WTC11 (cell line): ENCODE data around the gene MTG1. TPM values are rescaled to one million over a fixed set of nuclear protein-coding genes. Genes with fewer than 3 reads are reported as not detected.

Experiments
- ATAC-seq: fragments of 200-7000 bp; cut with Tn5 transposase; 2 replicates; pipeline ENCODE4 v1.10.0; 2021; ENCODE audit warnings: mild to moderate bottlenecking, moderate library complexity
- CTCF ChIA-PET: fragments of 300-600 bp; sonication (Branson Sonifier 250); formaldehyde crosslinking; loops from one replicate; lab custom pipeline; 2021; ENCODE audit warnings: antibody characterized with exemption; lab: Charles Lee
- POLR2A ChIA-PET: fragments of 350-600 bp; sonication (Branson Sonifier 250); formaldehyde crosslinking; loops from one replicate; lab custom pipeline; 2021; ENCODE audit warnings: antibody characterized with exemption; lab: Charles Lee
- DNase-seq: peaks from one replicate; pipeline ENCODE4 v3.0.0; 2021; ENCODE audit warnings: low spot score
- H3K27ac Mint-ChIP-seq: 2 replicates; pipeline ENCODE4 v1.8.0; 2021; ENCODE audit warnings: mixed read lengths
- H3K27me3 Mint-ChIP-seq: 2 replicates; pipeline ENCODE4 v1.8.0; 2021; ENCODE audit warnings: low read depth, mild to moderate bottlenecking, moderate library complexity, mixed read lengths
- H3K36me3 Mint-ChIP-seq: 2 replicates; pipeline ENCODE4 v1.8.0; 2021; ENCODE audit warnings: mixed read lengths
- H3K4me1 Mint-ChIP-seq: 2 replicates; pipeline ENCODE4 v1.8.0; 2022; ENCODE audit warnings: mixed read lengths
- H3K4me3 Mint-ChIP-seq: 2 replicates; pipeline ENCODE4 v1.8.0; 2021; ENCODE audit warnings: mild to moderate bottlenecking, moderate library complexity, mixed read lengths
- H3K9me3 Mint-ChIP-seq: 2 replicates; pipeline ENCODE4 v1.8.0; 2021; ENCODE audit warnings: mixed read lengths
- ESRRA ChIP-seq: sonication (generic); formaldehyde crosslinking; IDR thresholded peaks from 2 replicates; pipeline ENCODE4 v1.8.1; 2022; ENCODE audit warnings: mild to moderate bottlenecking, missing genetic modification reagents, borderline replicate concordance
- FOXJ3 ChIP-seq: sonication (generic); formaldehyde crosslinking; IDR thresholded peaks from 2 replicates; pipeline ENCODE4 v1.9.0; 2021; ENCODE audit warnings: missing genetic modification reagents, mild to moderate bottlenecking, borderline replicate concordance
- JAZF1 ChIP-seq: fragments of 250-450 bp; sonication (Bioruptor Pico); IDR thresholded peaks from 2 replicates; pipeline ENCODE4 v1.9.0; 2021; ENCODE audit warnings: moderate library complexity, mild to moderate bottlenecking, inconsistent platforms
- NR3C1 ChIP-seq: sonication (generic); formaldehyde crosslinking; conservative IDR thresholded peaks from 2 replicates; pipeline ENCODE4 v1.8.1; 2023; ENCODE audit warnings: low read depth, mild to moderate bottlenecking, missing genetic modification reagents
- OVOL2 ChIP-seq: fragments of 250-450 bp; sonication (Bioruptor Pico); IDR thresholded peaks from 2 replicates; pipeline ENCODE4 v1.9.0; 2021; ENCODE audit warnings: mild to moderate bottlenecking, borderline replicate concordance
- SMAD3 ChIP-seq: sonication (generic); formaldehyde crosslinking; IDR thresholded peaks from 2 replicates; pipeline ENCODE4 v1.8.0; 2022; ENCODE audit warnings: missing genetic modification reagents, mild to moderate bottlenecking, borderline replicate concordance
- SP1 ChIP-seq: sonication (generic); formaldehyde crosslinking; conservative IDR thresholded peaks from 2 replicates; pipeline ENCODE4 v1.8.1; 2022; ENCODE audit warnings: missing genetic modification reagents
- TEAD4 ChIP-seq: sonication (generic); formaldehyde crosslinking; IDR thresholded peaks from 2 replicates; pipeline ENCODE4 v1.8.0; 2022; ENCODE audit warnings: mild to moderate bottlenecking, missing genetic modification reagents
- ZBTB21 ChIP-seq: sonication (generic); formaldehyde crosslinking; IDR thresholded peaks from 2 replicates; pipeline ENCODE4 v1.8.1; 2023; ENCODE audit warnings: mild to moderate bottlenecking, missing genetic modification reagents, borderline replicate concordance
- ZNF396 ChIP-seq: fragments of 250-450 bp; sonication (Bioruptor Pico); IDR thresholded peaks from 2 replicates; pipeline ENCODE4 v1.8.0; 2021; ENCODE audit warnings: mild to moderate bottlenecking, moderate library complexity, borderline replicate concordance
- ZNF416 ChIP-seq: fragments of 250-450 bp; sonication (Bioruptor Pico); IDR thresholded peaks from 2 replicates; pipeline ENCODE4 v1.9.0; 2021; ENCODE audit warnings: mild to moderate bottlenecking, inconsistent platforms
- total RNA-seq: library from RNA; stranded (reverse); gene quantifications from 3 replicates; pipeline ENCODE4 v1.2.3, GENCODE V29; 2021
- TF ChIP-seq, protein P1 (sequence below): sonication (generic); formaldehyde crosslinking; IDR thresholded peaks from 2 replicates; pipeline ENCODE4 v1.8.0; 2023; ENCODE audit warnings: mild to moderate bottlenecking, missing genetic modification reagents
- TF ChIP-seq, protein P2 (sequence below): sonication (generic); formaldehyde crosslinking; IDR thresholded peaks from 2 replicates; pipeline ENCODE4 v1.8.1; 2022; ENCODE audit warnings: mild to moderate bottlenecking, moderate library complexity, missing genetic modification reagents
- TF ChIP-seq, protein P3 (sequence below): sonication (generic); formaldehyde crosslinking; IDR thresholded peaks from 2 replicates; pipeline ENCODE4 v1.8.1; 2023; ENCODE audit warnings: mild to moderate bottlenecking, missing genetic modification reagents, borderline replicate concordance
- TF ChIP-seq, protein P4 (sequence below): fragments of 250-450 bp; sonication (Bioruptor Pico); IDR thresholded peaks from 2 replicates; pipeline ENCODE4 v1.9.0; 2021; ENCODE audit warnings: mild to moderate bottlenecking
- TF ChIP-seq, protein P5 (sequence below): sonication (generic); formaldehyde crosslinking; IDR thresholded peaks from 2 replicates; pipeline ENCODE4 v1.8.1; 2023; ENCODE audit warnings: mild to moderate bottlenecking, missing genetic modification reagents, moderate library complexity

Gene MTG1
- total RNA-seq, 1 experiment from 2014 or later, result 63.0 TPM

DNA sequence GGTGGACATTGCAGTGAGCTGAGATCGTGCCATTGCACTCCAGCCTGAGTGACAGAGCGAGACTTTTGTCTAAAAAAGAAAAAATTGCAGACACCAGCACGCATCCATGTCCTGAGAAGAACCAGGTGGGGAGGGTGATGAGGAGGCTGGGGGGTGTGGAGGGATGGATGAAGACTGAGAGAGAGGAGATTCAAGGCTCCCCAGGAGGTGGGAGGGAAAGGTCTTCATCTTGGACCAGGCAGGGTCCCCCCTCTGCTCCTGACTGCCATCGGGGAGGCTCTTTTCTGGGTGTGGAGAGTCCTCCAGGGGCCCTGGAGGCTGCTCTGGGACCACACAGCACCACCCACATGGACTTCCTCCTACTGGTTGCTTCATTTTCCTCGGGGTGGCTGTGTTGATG is 61.2 kb downstream of the MTG1 start:
- Mint-ChIP-seq H3K9me3 (peaks cover 50% of the 10 kb centered on the region), H3K27ac (no peak overlapping the region), H3K4me3 (no peak overlapping the region), H3K27me3 (peaks cover 11% of the 10 kb centered on the region), H3K4me1 (no peaks in the 10 kb centered on the region)
- DNase-seq (no peak), ATAC-seq (no peak)
- CTCF ChIA-PET, result no interaction called here
- TF ChIP-seq SP1 (CRISPR knock-in tag) (no peak), FOXJ3 (CRISPR knock-in tag) (no peak), OVOL2 (CRISPR knock-in tag) (no peak), ESRRA (CRISPR knock-in tag) (no peak), TEAD4 (CRISPR knock-in tag) (no peak), ZBTB21 (no peak), SMAD3 (CRISPR knock-in tag) (no peak), NR3C1 (CRISPR knock-in tag) (no peak)
- TF ChIP-seq, protein P1, sequence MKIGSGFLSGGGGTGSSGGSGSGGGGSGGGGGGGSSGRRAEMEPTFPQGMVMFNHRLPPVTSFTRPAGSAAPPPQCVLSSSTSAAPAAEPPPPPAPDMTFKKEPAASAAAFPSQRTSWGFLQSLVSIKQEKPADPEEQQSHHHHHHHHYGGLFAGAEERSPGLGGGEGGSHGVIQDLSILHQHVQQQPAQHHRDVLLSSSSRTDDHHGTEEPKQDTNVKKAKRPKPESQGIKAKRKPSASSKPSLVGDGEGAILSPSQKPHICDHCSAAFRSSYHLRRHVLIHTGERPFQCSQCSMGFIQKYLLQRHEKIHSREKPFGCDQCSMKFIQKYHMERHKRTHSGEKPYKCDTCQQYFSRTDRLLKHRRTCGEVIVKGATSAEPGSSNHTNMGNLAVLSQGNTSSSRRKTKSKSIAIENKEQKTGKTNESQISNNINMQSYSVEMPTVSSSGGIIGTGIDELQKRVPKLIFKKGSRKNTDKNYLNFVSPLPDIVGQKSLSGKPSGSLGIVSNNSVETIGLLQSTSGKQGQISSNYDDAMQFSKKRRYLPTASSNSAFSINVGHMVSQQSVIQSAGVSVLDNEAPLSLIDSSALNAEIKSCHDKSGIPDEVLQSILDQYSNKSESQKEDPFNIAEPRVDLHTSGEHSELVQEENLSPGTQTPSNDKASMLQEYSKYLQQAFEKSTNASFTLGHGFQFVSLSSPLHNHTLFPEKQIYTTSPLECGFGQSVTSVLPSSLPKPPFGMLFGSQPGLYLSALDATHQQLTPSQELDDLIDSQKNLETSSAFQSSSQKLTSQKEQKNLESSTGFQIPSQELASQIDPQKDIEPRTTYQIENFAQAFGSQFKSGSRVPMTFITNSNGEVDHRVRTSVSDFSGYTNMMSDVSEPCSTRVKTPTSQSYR (CRISPR knock-in tag), result no peak
- TF ChIP-seq, protein P2, sequence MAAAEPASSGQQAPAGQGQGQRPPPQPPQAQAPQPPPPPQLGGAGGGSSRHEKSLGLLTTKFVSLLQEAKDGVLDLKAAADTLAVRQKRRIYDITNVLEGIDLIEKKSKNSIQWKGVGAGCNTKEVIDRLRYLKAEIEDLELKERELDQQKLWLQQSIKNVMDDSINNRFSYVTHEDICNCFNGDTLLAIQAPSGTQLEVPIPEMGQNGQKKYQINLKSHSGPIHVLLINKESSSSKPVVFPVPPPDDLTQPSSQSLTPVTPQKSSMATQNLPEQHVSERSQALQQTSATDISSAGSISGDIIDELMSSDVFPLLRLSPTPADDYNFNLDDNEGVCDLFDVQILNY (CRISPR knock-in tag), result no peak
- TF ChIP-seq, protein P3, sequence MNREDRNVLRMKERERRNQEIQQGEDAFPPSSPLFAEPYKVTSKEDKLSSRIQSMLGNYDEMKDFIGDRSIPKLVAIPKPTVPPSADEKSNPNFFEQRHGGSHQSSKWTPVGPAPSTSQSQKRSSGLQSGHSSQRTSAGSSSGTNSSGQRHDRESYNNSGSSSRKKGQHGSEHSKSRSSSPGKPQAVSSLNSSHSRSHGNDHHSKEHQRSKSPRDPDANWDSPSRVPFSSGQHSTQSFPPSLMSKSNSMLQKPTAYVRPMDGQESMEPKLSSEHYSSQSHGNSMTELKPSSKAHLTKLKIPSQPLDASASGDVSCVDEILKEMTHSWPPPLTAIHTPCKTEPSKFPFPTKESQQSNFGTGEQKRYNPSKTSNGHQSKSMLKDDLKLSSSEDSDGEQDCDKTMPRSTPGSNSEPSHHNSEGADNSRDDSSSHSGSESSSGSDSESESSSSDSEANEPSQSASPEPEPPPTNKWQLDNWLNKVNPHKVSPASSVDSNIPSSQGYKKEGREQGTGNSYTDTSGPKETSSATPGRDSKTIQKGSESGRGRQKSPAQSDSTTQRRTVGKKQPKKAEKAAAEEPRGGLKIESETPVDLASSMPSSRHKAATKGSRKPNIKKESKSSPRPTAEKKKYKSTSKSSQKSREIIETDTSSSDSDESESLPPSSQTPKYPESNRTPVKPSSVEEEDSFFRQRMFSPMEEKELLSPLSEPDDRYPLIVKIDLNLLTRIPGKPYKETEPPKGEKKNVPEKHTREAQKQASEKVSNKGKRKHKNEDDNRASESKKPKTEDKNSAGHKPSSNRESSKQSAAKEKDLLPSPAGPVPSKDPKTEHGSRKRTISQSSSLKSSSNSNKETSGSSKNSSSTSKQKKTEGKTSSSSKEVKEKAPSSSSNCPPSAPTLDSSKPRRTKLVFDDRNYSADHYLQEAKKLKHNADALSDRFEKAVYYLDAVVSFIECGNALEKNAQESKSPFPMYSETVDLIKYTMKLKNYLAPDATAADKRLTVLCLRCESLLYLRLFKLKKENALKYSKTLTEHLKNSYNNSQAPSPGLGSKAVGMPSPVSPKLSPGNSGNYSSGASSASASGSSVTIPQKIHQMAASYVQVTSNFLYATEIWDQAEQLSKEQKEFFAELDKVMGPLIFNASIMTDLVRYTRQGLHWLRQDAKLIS (CRISPR knock-in tag), result no peak
- TF ChIP-seq, protein P4, sequence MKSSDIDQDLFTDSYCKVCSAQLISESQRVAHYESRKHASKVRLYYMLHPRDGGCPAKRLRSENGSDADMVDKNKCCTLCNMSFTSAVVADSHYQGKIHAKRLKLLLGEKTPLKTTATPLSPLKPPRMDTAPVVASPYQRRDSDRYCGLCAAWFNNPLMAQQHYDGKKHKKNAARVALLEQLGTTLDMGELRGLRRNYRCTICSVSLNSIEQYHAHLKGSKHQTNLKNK (CRISPR knock-in tag), result no peak
- TF ChIP-seq, protein P5, sequence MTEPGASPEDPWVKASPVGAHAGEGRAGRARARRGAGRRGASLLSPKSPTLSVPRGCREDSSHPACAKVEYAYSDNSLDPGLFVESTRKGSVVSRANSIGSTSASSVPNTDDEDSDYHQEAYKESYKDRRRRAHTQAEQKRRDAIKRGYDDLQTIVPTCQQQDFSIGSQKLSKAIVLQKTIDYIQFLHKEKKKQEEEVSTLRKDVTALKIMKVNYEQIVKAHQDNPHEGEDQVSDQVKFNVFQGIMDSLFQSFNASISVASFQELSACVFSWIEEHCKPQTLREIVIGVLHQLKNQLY (CRISPR knock-in tag), result no peak
- TF ChIP-seq, all 79 proteins: peak for 0
- H3K36me3 Mint-ChIP-seq, result peaks cover 42% of the 10 kb centered on the region
- POLR2A ChIA-PET, result no interaction called here

DNA sequence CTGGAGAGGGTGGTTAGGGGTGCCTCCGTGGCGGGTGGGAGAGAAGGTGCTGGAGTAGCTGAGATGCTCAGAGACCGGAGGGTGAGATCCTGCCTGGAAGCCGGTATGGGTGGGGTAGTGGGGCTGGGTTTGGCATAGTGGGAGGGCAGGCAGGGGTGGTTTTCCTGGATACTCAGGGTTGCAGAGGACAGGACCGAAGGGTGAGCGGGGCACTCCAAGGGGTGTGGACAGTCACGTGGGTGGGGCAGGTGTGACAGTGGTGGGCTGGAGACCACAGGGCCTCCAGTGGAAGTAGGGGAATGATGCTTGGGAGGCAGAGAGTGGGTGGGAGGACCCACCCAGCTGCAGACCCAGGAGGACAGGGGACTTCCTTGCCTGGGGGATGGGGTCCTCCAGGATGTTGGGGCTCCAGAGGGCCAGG is 61.7 kb downstream of the MTG1 start:
- POLR2A ChIA-PET, result no interaction called here
- CTCF ChIA-PET, result no interaction called here
- Mint-ChIP-seq H3K4me1 (no peaks in the 10 kb centered on the region), H3K9me3 (peaks cover 52% of the 10 kb centered on the region), H3K36me3 (peaks cover 45% of the 10 kb centered on the region), H3K4me3 (no peak overlapping the region), H3K27ac (no peak overlapping the region), H3K27me3 (peaks cover 10% of the 10 kb centered on the region)
- TF ChIP-seq ZNF396 (no peak), JAZF1 (no peak), ZNF416 (no peak), OVOL2 (CRISPR knock-in tag) (no peak)
- DNase-seq (no peak), ATAC-seq (no peak)
